IPS-15b (cell line): ENCODE data around the gene RUNX2.
A peak's percentile ranks its signal among the peaks of the same experiment; 100 is the strongest.

Experiments
- H3K27me3 ChIP-seq: one replicate; pipeline ENCODE4 v1.6.1; 2013; ENCODE audit warnings: low read length; ENCODE audit not compliant: control insufficient read depth, insufficient read depth
- H3K36me3 ChIP-seq: one replicate; pipeline ENCODE4 v1.6.1; 2013; ENCODE audit warnings: low read length; ENCODE audit not compliant: control insufficient read depth, insufficient read depth
- H3K4me1 ChIP-seq: one replicate; pipeline ENCODE4 v1.6.1; 2013; ENCODE audit warnings: mild to moderate bottlenecking, low read length; ENCODE audit not compliant: control insufficient read depth, insufficient read depth
- H3K4me3 ChIP-seq: one replicate; pipeline ENCODE4 v1.5.1; 2013; ENCODE audit warnings: low read depth, low read length
- H3K9ac ChIP-seq: one replicate; pipeline ENCODE4 v1.6.1; 2013; ENCODE audit warnings: low read depth, mild to moderate bottlenecking, low read length
- H3K9me3 ChIP-seq: one replicate; pipeline ENCODE4 v1.6.1; 2013; ENCODE audit warnings: mild to moderate bottlenecking, low read length; ENCODE audit not compliant: control insufficient read depth, insufficient read depth

RUNX2 gene

DNA sequence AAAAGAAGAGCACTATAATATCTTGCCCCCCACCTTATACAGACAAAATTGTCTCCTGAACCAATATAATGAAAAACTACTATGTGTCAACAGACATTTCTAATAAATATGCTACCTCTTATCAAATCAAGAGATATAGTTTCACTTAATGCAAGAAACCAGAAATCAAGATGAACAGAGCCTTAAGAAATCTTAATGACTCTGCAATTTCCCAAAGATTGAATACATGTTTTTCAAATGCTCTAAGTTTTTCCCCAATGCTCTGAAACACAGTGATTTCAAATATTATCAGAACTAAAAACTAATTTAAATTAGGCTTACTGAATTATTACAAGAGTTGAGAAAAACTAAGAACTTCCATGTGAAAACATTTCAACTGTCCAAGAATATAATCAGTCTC lies 36.3 kb downstream of the RUNX2 start:
- no peaks in the 10 kb centered on the region for H3K9me3 ChIP-seq
- no peaks in the 10 kb centered on the region for H3K4me1 ChIP-seq
- no peak overlapping the region for H3K9ac ChIP-seq
- H3K36me3 ChIP-seq = no peaks in the 10 kb centered on the region
- no peaks in the 10 kb centered on the region for H3K27me3 ChIP-seq
- H3K4me3 ChIP-seq = no peak overlapping the region

DNA sequence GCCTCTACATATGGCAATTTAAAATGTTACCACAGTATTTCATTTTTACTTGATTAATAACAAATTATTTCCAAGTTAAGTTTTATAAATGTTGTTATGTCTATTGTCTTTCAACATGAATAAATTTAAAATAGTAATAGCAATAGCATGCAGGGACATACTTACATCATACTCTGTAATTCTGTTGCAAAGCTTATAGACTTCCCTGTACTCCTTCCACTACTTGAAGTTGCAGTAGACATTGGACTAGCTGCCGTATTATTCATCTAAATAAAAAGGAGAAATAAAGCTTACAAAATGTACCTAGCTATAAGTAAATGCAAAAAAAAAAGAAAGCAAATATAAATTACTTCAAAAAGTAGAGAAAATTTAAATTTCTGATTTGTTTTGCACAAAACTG lies 36.9 kb downstream of the RUNX2 start:
- Histone ChIP-seq H3K9ac (no peak overlapping the region), H3K27me3 (no peaks in the 10 kb centered on the region), H3K36me3 (no peaks in the 10 kb centered on the region), H3K4me1 (no peaks in the 10 kb centered on the region), H3K9me3 (no peaks in the 10 kb centered on the region), H3K4me3 (no peak overlapping the region)

DNA sequence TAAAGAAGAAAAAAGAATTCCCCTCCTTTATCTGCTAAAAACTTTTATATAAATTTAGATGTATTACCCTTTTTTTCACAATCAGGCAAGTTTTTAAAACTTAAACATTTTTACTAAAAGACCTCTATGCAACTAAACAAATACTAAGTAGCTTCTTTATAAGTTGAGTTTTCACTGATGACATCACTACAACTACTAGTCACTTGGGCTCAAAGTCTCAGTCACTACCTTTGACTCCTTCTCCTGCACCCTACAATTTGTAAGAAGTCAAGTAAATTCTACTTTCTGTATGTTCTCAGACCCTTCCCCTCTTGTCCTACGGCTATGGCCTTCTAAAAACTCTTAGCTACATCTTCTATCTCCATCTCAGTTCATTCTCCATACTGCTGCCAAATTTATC lies 38.4 kb downstream of the RUNX2 start:
- Histone ChIP-seq H3K36me3 (no peaks in the 10 kb centered on the region), H3K9ac (no peak overlapping the region), H3K4me3 (no peak overlapping the region), H3K4me1 (no peaks in the 10 kb centered on the region), H3K9me3 (no peaks in the 10 kb centered on the region), H3K27me3 (no peaks in the 10 kb centered on the region)

DNA sequence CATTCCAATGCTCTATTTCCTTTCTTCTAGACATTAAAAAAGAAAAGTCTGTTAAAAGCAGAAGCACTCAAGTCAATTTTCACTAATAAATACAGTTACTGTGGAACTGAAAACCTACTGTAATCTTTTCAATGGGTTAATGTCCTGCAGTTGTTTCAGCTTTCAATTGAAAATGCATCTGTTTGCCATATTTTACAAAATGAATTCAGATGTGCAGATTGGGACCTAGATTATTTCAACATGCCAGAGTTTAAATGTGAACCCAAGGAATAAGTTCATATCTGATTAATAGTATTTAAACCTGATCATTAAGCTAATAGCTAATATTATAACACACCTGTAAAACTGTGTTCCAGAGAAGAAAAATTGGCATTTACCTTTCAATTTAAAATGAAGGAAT lies 39.9 kb downstream of the RUNX2 start:
- Histone ChIP-seq H3K4me3 (no peak overlapping the region), H3K4me1 (no peaks in the 10 kb centered on the region), H3K9ac (no peak overlapping the region), H3K27me3 (no peaks in the 10 kb centered on the region), H3K36me3 (no peaks in the 10 kb centered on the region), H3K9me3 (no peaks in the 10 kb centered on the region)

DNA sequence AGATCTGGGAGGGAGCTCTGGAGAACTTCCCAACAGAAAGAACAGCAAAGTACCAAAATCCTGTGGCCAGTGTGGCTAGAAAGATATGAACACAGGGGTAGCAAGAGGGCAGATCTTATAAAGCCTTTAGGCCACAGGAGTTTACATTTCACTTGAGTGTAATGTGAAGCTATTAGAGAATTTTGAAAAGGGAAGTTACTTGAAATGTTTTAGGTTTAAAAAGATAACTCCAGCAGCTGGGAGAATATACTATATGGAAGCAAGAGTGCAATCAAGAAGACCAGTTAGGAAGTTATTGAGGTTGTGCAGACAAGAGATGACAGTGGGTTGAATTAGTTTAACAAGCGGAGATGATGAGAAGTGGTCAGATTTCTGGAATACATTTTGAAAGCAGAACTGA lies 41.7 kb downstream of the RUNX2 start:
- H3K9me3 ChIP-seq = no peaks in the 10 kb centered on the region
- H3K27me3 ChIP-seq = no peaks in the 10 kb centered on the region
- H3K9ac ChIP-seq = no peak overlapping the region
- no peaks in the 10 kb centered on the region for H3K4me1 ChIP-seq
- no peaks in the 10 kb centered on the region for H3K36me3 ChIP-seq
- H3K4me3 ChIP-seq = no peak overlapping the region

DNA sequence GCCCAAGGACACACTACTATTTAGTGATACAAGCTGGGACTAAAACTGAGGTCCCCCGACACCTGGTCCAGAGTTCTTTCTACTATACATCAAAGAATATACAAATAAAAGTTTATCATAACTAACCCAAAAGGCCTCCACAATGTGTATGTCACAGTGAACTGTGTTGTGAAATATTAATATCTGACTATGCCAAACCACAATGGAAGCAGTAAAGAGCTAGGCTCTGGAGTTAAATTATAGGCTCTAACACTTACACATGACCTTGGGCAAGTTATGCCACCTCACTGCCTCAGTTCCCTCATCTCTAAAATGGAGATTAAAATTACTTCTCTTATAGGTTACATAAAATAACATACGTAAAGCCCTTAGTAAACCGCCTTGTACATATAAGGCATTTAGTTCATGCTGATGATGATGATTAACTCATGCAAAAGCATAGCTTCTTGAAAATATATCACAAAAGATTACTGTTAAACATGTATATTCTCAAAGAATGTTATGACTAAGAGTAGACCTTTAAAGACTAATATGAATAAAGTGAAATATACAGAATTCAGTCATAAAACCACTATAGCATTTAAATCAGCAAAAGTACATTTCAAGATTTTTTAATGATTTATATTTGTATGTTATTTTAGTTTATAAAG lies 43.9 kb downstream of the RUNX2 start:
- H3K27me3 ChIP-seq = no peaks in the 10 kb centered on the region
- H3K4me3 ChIP-seq = no peak overlapping the region
- H3K36me3 ChIP-seq = no peaks in the 10 kb centered on the region
- no peaks in the 10 kb centered on the region for H3K9me3 ChIP-seq
- no peak overlapping the region for H3K9ac ChIP-seq
- no peaks in the 10 kb centered on the region for H3K4me1 ChIP-seq

DNA sequence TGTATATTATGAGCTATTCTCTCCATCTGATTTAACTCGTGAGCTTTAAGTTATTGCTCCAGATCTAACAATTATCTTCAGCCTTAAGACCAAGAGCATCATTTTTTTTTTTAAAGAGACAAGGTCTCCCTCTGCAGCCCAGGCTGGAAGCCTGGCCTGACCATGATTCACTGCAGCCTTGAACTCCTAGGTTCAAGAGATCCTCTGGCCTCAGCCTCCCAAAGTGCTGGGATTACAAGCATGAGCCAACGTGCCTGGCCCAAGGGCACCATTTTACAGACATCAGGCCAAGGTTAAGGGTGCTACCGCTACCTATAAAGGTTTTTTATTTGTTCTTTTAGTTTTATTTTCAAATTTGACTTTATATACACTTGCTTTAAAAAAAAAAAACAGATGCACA lies 47.3 kb downstream of the RUNX2 start:
- no peaks in the 10 kb centered on the region for H3K27me3 ChIP-seq
- no peak overlapping the region for H3K4me3 ChIP-seq
- no peak overlapping the region for H3K9ac ChIP-seq
- H3K9me3 ChIP-seq = no peaks in the 10 kb centered on the region
- no peaks in the 10 kb centered on the region for H3K36me3 ChIP-seq
- H3K4me1 ChIP-seq = peaks cover 4% of the 10 kb centered on the region

DNA sequence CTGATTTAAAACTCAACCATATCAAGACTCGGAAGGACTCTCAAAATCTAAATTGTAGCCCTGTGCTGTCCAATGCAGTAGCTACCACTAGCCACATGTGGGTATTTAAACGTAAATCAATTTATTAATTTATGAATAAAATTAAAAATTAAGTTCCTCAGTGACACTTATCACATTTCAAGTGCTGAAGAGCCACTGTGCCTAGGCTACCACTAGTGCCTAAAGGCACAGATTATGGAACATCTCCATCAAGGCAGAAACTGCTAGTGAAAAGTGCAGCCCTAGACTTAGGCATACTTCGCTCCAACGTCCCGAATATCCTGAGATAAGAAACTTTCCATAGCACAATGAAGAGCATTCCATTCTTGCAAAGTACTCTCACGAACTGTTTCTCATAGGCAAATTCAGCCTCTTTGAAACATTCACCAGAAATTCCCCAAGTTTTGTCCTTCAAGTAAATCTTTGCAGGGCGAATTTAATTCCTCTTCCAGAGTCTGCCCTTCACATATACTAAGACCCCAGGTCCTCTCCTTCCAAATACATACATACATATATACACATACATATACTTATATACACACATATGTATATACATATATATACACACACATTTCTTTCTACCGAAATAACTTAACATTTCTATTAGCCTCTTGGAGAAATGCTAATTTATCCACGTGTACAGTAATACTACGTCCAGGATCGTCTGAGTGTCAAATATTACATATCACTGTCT lies 48.3 kb downstream of the RUNX2 start:
- Histone ChIP-seq H3K4me3 (peak overlapping the region; percentile 81), H3K4me1 (peaks cover 4% of the 10 kb centered on the region), H3K9ac (peak overlapping the region; percentile 85), H3K36me3 (no peaks in the 10 kb centered on the region), H3K9me3 (no peaks in the 10 kb centered on the region), H3K27me3 (no peaks in the 10 kb centered on the region)

DNA sequence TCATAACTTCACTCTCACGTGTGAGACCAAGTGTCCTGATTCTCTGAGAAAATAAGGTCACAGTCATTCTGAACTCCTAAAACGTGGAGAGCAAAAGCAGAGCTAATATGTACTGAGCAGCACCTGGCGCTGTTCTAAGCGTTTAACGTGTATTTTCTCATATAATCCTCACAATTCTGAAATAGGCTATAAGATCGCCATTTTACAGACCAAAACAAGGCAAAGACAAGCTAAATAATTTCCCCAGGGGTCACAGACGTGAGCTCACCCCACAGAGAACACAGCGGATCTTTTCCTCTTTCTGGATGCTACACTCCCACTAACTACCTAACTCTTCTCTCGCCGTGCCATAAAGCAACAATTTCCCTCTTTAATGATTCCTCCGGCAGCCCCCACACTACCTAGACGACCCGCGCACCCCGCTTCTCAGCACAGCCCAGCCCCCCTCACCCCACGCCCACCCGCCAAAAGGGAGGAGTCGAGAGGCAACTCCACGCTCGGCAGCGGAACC lies 49.0 kb downstream of the RUNX2 start:
- Histone ChIP-seq H3K4me1 (peaks cover 4% of the 10 kb centered on the region), H3K36me3 (no peaks in the 10 kb centered on the region), H3K9me3 (no peaks in the 10 kb centered on the region), H3K4me3 (peak overlapping the region; percentile 81), H3K9ac (peak overlapping the region; percentile 85), H3K27me3 (no peaks in the 10 kb centered on the region)

DNA sequence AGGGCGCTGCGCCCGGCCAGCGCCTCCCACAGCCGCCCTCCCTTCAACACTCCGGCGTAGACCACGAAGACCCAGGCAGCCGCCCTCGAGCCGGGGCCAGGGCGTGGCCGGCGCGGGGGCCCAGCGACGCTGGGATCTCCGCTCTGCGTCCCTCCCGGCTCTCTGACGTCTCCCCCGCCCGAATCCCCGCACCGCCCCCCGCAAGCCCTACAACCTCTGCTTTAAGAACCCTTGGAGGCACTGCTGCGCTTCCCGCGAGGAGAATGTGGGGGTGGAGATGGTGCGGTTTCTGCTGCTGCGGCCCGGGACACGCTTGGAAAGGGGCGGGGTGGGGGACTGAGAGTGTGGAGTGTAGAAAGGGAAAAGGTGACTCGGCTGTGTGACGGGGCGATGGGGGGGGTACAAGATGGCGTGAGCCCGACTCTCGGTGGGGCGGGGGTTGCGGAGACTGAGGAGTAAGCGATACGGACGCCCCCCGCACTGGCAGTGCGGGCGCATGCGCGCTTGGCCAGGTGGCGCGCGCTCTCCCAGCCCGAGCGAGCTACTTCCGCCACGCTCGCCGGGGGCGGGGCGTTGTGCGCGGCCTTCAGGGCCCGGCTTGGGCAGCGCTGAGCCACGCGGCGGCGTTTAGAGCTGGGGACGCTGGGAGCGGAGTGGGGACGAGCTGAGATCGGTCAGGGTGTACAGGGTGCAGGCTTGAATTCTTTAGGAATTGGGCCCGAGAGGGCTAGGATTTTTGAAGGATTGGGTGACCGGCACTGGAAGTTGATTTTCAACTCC lies 49.6 kb downstream of the RUNX2 start, which contains the start of gene SUPT3H:
Gene SUPT3H, minus strand, starts transcription at position 381 of the 780 bp plus-strand sequence.
- Histone ChIP-seq H3K4me3 (peak within 1 kb of the TSS; percentile 81), H3K9me3 (no peaks in the 10 kb centered on the region), H3K36me3 (no peaks in the 10 kb centered on the region), H3K27me3 (no peaks in the 10 kb centered on the region), H3K4me1 (peaks cover 4% of the 10 kb centered on the region), H3K9ac (peak within 1 kb of the TSS; percentile 99)

DNA sequence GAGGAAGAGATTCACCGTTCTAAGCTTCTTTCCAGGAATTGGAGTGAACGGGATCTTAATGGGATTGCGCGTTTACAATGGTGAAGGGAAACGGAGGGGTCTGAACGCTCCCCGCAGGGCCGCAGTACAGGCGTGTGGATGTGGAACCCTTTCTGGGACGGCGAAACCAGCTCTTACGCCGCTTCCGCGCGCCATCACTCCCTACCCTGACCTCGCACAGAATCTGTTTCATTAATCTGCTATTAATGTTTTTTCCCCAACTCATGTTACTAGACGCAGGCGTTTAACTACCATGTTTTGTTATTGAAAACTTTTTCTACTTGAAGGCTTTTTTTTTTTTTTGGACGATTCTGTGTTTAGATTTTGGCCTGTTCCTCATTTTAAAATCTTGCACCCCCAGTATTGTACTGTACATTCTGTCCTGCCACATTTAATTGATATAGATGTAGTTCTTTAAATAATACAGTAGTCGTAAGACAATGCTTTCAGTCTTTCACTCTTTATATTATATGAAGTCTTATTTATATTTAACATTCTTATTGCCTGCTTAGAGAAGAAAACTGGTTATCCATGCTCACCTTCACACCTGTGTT lies 50.3 kb downstream of the RUNX2 start:
- no peaks in the 10 kb centered on the region for H3K36me3 ChIP-seq
- H3K4me1 ChIP-seq = peaks cover 4% of the 10 kb centered on the region
- H3K9ac ChIP-seq = peak overlapping the region; percentile 99
- H3K9me3 ChIP-seq = no peaks in the 10 kb centered on the region
- peak overlapping the region; percentile 81 for H3K4me3 ChIP-seq
- no peaks in the 10 kb centered on the region for H3K27me3 ChIP-seq
